Muscle layer of duodenum (tissue), 2 donors: ENCODE measurements around the gene PHF2.

ENCODE experiments used
- H3K27ac ChIP-seq: one replicate; pipeline ENCODE4 v1.7.0; 2013; ENCODE audit warnings: mild to moderate bottlenecking, low read length
- H3K27me3 ChIP-seq: one replicate; pipeline ENCODE4 v1.7.0; 2013; ENCODE audit warnings: low read depth, mild to moderate bottlenecking, control low read depth, low read length
- H3K36me3 ChIP-seq, 2 donors: one replicate each; pipeline ENCODE4 v1.7.0; 2013; ENCODE audit warnings: low read length in 2 of 2, control low read depth in 1 of 2, mild to moderate bottlenecking in 1 of 2; ENCODE audit not compliant: insufficient read depth in 2 of 2, control insufficient read depth in 1 of 2
- H3K4me1 ChIP-seq, 2 donors: one replicate each; pipeline ENCODE4 v1.7.0; 2013; ENCODE audit warnings: low read length in 2 of 2, mild to moderate bottlenecking in 2 of 2, control low read depth in 1 of 2, moderate library complexity in 1 of 2; ENCODE audit not compliant: insufficient read depth in 2 of 2, control insufficient read depth in 1 of 2
- H3K4me3 ChIP-seq, 2 donors: one replicate each; pipeline ENCODE4 v1.7.0; 2013; ENCODE audit warnings: low read length in 2 of 2, low read depth in 1 of 2, mild to moderate bottlenecking in 1 of 2
- H3K9me3 ChIP-seq, 2 donors: one replicate each; pipeline ENCODE4 v1.7.0; 2013; ENCODE audit warnings: low read length in 2 of 2, control low read depth in 1 of 2, mild to moderate bottlenecking in 1 of 2; ENCODE audit not compliant: control insufficient read depth in 1 of 2
- donor health status: healthy.

Gene PHF2

GRCh38 chr9:93649610-93650261 is 73.4 kb downstream of the PHF2 start:
- peaks cover 25 to 85% of the 10 kb centered on the region in 2 donors for H3K36me3 ChIP-seq
- no peaks in the 10 kb centered on the region for H3K9me3 ChIP-seq
- H3K27ac ChIP-seq: no peak overlapping the region
- no peaks in the 10 kb centered on the region for H3K27me3 ChIP-seq
- no peaks in the 10 kb centered on the region for H3K4me1 ChIP-seq
- no peak overlapping the region for H3K4me3 ChIP-seq

GRCh38 chr9:93650448-93650847 is 74.1 kb downstream of the PHF2 start:
- H3K9me3 ChIP-seq: no peaks in the 10 kb centered on the region
- no peak overlapping the region for H3K27ac ChIP-seq
- no peaks in the 10 kb centered on the region for H3K4me1 ChIP-seq
- H3K27me3 ChIP-seq: no peaks in the 10 kb centered on the region
- peaks cover 25 to 85% of the 10 kb centered on the region in 2 donors for H3K36me3 ChIP-seq
- no peak overlapping the region for H3K4me3 ChIP-seq

DNA sequence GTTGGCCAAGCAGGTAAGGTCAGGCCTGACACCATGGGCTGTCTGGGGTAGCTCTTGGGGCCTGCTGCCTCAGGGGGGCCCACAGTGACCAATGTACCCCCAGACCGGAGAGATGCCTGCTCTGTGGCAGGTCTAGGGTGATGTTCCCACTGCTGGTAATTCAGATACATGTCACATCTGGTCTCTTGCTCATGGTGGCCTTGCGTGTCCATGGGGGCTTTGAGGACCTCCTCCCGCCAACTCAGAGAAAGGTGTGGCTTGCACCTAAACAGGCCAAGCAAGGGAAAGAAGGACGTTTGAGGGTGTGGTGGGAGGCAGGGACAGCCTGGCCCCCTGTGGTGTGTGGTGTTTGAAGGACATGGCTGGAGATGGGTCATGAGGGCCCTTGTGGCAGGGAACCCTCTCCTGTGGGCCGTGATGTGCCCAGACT is 75.2 kb downstream of the PHF2 start:
- no peaks in the 10 kb centered on the region for H3K27me3 ChIP-seq
- H3K36me3 ChIP-seq: peaks cover 25 to 85% of the 10 kb centered on the region in 2 donors
- H3K4me3 ChIP-seq: no peak overlapping the region
- H3K9me3 ChIP-seq: no peaks in the 10 kb centered on the region
- H3K27ac ChIP-seq: no peak overlapping the region
- no peaks in the 10 kb centered on the region for H3K4me1 ChIP-seq

GRCh38 chr9:93652604-93653592 is 76.5 kb downstream of the PHF2 start:
- no peaks in the 10 kb centered on the region for H3K27me3 ChIP-seq
- H3K4me1 ChIP-seq: no peaks in the 10 kb centered on the region
- H3K27ac ChIP-seq: no peak overlapping the region
- H3K9me3 ChIP-seq: no peaks in the 10 kb centered on the region
- peaks cover 25 to 90% of the 10 kb centered on the region in 2 donors for H3K36me3 ChIP-seq
- H3K4me3 ChIP-seq: no peak overlapping the region

- no peaks in the 10 kb centered on the region for H3K9me3 ChIP-seq
- no peaks in the 10 kb centered on the region for H3K27me3 ChIP-seq
- H3K27ac ChIP-seq: no peak overlapping the region
- H3K36me3 ChIP-seq: peaks cover 25 to 91% of the 10 kb centered on the region in 2 donors
- no peaks in the 10 kb centered on the region for H3K4me1 ChIP-seq
- H3K4me3 ChIP-seq: no peak overlapping the region
These were observed 77.4 kb downstream of the PHF2 start for GRCh38 chr9:93653760-93654159.

DNA sequence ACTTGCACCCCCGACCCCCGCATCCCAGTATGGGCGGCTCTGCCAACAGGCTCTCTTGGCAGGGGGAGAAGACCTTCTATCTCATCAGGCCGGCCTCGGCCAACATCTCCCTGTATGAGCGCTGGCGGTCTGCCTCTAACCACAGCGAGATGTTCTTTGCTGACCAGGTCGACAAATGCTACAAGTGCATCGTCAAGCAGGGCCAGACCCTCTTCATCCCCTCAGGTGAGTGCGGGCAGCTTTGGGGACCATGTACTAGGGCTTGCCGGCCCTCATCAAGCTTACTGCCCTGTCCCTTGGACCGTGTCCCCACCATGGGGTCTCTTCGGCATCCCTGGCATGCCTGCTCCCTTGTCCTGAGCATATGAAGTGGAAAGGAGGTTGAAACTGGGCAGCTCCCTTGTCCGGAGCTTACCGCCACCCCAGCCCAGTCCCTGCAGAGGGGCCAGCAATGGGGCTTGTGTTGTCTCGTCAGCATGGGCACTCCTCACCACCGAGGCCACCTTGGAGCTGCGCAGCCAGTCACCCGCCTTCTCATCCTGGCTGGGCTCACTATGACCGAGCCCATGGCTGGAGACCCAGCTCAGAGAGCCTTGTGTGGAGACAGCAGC is 78.1 kb downstream of the PHF2 start:
- Histone ChIP-seq H3K4me3 (no peak overlapping the region), H3K27me3 (no peaks in the 10 kb centered on the region), H3K27ac (no peak overlapping the region), H3K4me1 (no peaks in the 10 kb centered on the region), H3K9me3 (no peaks in the 10 kb centered on the region), H3K36me3 (peaks cover 23 to 93% of the 10 kb centered on the region in 2 donors)

- H3K4me1 ChIP-seq: no peaks in the 10 kb centered on the region
- peaks cover 15 to 90% of the 10 kb centered on the region in 2 donors for H3K36me3 ChIP-seq
- H3K9me3 ChIP-seq: no peaks in the 10 kb centered on the region
These were observed 79.4 kb downstream of the PHF2 start for GRCh38 chr9:93655621-93656425.

GRCh38 chr9:93656426-93657239 is 80.2 kb downstream of the PHF2 start:
- Histone ChIP-seq H3K9me3 (no peaks in the 10 kb centered on the region), H3K27ac (no peak overlapping the region), H3K36me3 (peaks cover 8 to 87% of the 10 kb centered on the region in 2 donors), H3K4me1 (no peaks in the 10 kb centered on the region), H3K27me3 (no peaks in the 10 kb centered on the region), H3K4me3 (no peak overlapping the region)

More at GRCh38 chr9:93655621-93656425, 79.4 kb downstream of the PHF2 start:
- Histone ChIP-seq H3K4me3 (no peak overlapping the region), H3K27me3 (no peaks in the 10 kb centered on the region), H3K27ac (no peak overlapping the region)

DNA sequence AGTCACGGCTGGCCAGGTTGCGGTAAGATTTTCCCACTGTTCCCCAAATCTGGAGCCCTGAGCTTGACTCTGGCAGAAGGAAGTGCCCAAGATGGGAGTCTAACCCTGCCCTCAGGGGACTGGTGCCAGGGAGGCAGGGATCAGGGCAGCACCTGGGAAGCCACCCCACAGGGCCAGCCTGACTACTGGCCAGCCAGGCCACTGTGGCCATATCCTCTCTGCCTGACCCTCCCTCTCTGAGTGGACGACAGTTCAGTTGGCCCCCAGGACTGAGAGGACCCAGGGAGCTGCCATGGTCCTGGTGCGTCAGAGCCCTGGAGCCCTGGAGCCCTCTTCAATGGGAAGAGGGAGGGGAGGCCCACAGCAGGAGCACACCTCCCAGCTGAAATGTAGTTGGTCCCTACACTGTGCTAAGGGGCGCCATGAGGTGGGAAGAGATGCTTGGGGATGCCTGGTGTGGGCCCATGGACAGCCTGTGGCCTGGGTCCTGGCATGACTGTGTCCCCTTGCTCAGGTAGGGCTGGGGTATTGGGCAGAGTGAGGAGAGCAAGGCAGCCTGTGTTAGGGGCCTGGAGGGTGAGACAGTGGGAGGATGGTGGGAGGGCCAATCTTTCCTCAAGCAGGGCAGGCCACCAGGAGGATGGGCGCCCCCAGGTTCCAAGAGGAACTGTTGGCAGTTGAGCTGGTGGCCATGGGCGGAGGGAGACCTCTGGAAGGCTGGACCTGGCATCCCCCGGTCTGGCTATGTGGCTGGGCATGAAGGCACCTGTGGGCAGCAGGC is 81.1 kb downstream of the PHF2 start:
- Histone ChIP-seq H3K27me3 (no peaks in the 10 kb centered on the region), H3K27ac (no peak overlapping the region), H3K4me3 (no peak overlapping the region), H3K4me1 (no peaks in the 10 kb centered on the region), H3K9me3 (no peaks in the 10 kb centered on the region), H3K36me3 (peaks cover 5 to 83% of the 10 kb centered on the region in 2 donors)
